HG02588 (cell line): ENCODE measurements around the gene TSPAN5.

Experiments
- ATAC-seq: cut with Tn5 transposase; IDR thresholded peaks from one replicate; pipeline ENCODE4 v1.9.1; 2021; ENCODE audit warnings: mild to moderate bottlenecking, moderate library complexity; ENCODE audit not compliant: unreplicated experiment

The TSPAN5 gene

DNA sequence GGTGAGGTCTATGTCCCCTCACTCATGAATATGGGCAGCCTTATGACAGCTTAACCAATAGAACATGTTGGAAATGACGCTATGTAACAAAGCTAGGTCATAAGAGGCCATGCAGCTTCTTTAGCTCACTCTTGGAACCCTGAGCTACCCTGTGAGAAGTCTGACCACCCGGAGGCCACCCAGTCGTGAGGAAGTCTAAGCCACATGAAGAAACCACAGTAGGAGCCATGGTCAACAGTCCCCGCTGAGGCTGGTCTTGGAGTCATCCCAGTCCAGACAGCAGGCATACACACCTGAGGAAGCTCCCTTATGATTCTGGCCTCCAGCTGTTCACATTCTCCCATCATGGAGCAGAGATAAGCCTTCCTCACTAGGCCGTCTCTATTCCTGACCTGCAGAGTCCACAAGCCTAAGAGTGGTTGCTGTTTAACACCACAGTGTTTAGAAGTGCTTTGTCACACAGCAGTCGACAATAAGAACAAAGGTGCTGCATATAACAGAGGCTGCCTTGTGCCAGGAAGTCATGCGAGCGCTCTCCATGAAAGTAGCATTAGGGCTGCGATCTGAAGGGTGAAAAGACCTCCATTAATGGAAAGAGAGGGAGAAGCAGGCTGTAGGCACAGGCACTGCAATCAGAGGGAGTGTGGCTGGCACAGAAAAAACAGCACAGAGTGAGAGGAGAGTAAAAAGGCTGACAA, 38.2 kb downstream of the TSPAN5 start:
- no peak for ATAC-seq

DNA sequence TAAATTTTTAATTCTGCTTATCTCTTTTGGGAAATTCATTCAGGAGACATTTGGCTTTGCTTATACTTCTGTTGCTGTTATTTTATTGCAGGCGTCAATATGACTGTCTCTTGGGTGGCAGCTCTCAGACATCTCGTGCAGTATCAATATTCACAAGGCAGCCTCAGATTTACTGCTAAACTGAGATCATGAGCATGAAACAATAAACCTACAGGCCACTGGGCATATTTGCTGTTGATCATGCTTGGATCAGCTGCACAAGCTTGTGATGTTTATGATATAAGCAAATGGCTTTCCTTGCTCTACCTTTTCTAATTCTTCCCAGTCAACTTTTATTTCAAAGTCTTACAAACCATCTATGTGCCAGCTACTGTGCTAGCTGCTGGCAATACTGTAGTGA, 39.2 kb downstream of the TSPAN5 start:
- no peak for ATAC-seq

- ATAC-seq = no peak
These were observed 39.7 kb downstream of the TSPAN5 start for GRCh38 chr4:98618680-98619079.

GRCh38 chr4:98617358-98618047, 40.9 kb downstream of the TSPAN5 start:
- ATAC-seq = no peak

- no peak for ATAC-seq
These were observed 42.4 kb downstream of the TSPAN5 start for GRCh38 chr4:98615991-98616390.

DNA sequence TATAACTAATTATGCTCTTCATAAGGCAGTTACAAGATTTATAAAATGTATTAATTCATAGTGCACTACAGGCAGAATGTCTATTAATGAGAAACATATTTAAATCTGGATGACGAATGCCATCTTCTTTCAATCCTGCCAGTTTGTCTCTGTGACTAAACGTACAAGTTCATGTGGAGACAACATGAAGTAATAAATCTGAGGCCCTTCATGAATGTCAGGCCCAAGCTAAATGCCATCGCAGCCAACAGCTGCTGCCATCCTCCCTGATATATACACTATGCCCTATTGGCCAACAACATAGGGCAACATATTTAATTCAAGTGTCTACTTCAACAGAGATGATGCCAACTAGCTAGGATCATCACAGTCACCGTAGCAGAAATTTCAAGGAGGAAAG, 43.7 kb downstream of the TSPAN5 start:
- no peak for ATAC-seq

DNA sequence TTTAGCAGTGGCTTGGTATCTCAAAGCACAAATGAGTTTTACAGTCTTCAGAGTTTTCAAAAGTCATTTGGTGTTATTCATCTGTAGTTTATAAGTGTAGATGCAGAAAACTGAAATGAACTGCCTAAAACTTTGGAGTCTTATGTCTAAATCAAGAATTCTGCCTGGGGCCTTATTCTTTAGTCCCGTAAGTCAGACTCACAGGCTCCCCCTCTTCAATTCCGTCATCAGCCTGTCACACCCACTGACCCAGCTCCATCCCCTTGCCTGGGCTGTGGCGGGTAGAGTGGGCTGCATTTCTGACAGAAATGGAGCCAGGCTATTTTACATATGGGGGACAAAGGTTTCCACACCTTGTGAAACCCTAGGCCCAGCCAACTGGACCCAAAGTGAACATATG, 44.3 kb downstream of the TSPAN5 start:
- no peak for ATAC-seq

DNA sequence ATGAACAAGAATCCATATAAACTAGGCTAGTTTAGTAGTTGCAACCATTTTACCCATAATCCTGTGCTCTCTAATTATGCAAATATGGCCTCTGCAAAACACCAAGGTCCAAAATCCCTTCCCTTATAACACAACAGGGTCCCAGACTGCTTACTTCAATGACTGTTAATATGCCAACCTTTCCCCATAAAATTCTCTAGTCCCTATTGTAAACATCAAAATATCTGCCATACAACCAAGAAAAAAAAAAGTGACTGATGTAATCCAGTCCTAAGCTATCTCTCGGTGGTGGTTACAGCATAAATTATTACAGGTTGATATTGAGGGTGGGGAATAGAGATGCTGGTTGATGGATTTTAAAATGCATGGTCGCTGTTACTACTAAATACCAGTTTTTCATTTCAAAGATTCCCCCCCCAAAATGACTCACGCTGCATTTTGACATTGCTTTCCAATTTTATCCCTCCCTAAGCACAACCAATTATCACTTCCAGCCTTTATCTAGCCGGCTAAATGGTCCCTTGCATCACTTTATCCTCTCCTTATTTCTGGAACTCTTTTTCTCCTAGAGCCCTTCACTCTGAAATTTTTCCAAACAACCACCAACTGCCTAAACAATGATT, 44.8 kb downstream of the TSPAN5 start:
- no peak for ATAC-seq

GRCh38 chr4:98612318-98613250, 45.8 kb downstream of the TSPAN5 start:
- ATAC-seq = peak; percentile 70

GRCh38 chr4:98611677-98612317, 46.6 kb downstream of the TSPAN5 start:
- no peak for ATAC-seq

DNA sequence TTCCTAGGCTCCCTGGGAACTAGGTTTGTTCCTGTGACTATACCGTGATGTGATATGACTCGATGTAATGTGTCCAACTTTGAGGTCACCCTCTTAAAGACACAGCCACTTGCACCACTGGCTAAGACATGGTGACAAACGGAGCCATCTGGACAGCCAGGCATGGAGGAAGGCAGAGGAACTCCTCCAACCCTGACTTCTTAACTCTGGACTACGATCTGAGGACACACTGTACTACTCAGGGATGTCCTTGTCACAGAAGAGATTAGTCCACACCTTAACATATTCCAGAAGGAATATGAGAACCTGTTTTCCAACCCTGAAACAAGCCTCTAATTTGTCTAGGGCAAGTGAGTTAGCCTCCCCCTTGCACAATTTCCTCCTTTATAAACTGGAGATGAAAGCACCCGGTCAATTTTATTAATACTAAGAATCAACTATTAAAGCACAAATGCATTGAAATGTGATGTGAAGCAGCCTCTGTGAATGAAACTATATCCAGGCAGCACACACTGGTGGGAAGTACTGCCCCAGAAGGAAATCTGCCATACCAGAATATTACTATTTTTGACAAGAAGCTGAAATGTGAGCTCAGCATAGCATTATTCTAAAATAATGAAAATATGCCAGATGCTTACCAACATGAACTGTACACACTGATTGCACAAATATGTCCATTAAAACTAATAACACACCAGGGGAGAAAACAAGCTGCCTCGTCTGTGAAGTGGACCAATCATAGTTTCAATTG, 47.3 kb downstream of the TSPAN5 start:
- no peak for ATAC-seq

GRCh38 chr4:98610431-98610830, 48.0 kb downstream of the TSPAN5 start:
- no peak for ATAC-seq

GRCh38 chr4:98609934-98610333, 48.5 kb downstream of the TSPAN5 start:
- no peak for ATAC-seq

GRCh38 chr4:98608356-98608755, 50.1 kb downstream of the TSPAN5 start:
- no peak for ATAC-seq

DNA sequence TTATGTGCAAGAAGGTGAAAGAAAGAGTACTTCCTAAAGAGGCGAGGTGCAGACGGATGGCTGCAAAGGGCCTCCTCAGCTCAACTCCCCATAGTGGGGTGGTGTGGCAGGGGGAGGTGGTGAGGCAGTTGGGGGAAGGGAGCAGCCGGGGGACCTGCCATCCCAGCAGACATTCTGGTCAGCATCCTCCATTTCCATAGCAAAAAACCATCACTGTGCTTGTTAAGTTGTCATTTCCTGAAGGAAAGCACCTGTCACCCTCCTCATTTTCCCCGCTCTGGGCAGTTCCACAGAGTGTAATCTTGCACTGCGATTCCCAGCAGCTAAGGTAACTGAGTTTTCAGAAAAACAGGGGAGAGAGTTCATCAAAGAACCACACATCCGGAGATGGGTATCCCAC, 51.5 kb downstream of the TSPAN5 start:
- ATAC-seq = no peak

DNA sequence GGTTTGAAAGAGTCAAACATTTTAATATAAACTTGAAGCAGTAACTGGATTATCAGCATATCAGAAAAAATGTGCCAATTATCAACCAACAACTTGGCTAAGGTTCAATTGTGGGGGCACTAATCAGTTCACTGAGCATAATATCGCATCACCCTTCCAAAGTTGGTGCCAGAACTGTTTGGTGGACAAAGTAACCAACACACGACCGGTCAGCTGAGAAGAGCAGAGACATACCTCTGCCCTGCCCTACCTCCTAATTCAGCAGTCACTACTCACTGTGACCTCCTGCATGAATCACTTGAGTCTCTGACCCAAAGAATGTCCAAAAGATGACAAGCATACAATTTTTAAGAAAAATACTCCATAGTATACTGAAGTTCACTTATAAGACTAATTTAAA, 53.2 kb downstream of the TSPAN5 start:
- no peak for ATAC-seq

DNA sequence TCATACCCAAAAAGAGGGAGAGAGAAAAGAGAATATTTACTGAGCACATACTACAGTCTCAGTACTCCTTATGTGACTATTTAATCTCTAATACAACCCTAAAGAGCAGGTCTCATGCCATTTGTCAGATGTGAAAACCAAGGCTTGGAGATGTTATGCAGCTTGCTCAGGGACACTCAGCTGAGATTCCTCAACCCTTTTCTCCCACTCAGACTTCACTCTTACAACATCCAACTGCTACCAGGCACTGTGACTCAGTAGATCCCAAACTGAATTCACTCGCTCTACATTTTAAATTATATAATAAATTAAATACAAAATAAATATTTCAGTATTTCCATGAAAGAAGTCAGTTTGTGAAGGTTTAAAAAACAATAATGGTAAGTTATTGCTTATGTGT, 53.7 kb downstream of the TSPAN5 start:
- no peak for ATAC-seq

- ATAC-seq = no peak
These were observed 54.5 kb downstream of the TSPAN5 start for GRCh38 chr4:98603683-98604521.

GRCh38 chr4:98602270-98602669, 56.1 kb downstream of the TSPAN5 start:
- ATAC-seq = peak; percentile 68
